Measurements from ENCODE around the gene C20orf141.
"Not testable (repeated sequence)": the region's sequence is repeated elsewhere in the genome, so short reads cannot be mapped to it uniquely, and the experiment has no call there.

C20orf141 gene

GRCh38 chr20:2814587-2815051 is at the start of gene C20orf141:
C20orf141 (plus strand) TSS chr20:2814987; CDS start chr20:2815185, 198 bp downstream.
- peak; percentile 65 for DNase-seq

- no peak for DNase-seq
Measured at GRCh38 chr20:2767768-2768631, 46.8 kb upstream of the C20orf141 start.

GRCh38 chr20:2768632-2769015 is 46.2 kb upstream of the C20orf141 start:
- DNase-seq: no peak

DNA sequence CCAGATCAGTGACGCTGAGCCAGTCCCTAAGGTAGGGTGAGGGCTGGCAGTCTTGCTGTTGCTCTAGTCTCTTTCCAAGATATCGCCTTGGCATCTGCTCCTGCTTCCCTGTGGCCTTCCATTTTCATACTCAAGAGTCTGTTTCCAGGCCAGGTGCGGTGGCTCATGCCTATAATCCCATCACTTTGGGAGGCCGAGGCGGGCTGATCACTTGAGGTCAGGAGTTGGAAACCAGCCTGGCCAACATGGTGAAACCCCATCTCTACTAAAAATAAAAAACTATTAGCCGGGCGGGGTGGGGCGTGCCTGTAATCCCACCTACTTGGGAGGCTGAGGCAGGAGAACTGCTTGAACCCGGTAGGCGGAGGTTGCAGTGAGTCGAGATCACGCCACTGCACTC is 44.7 kb upstream of the C20orf141 start:
- not testable (repeated sequence) for DNase-seq

GRCh38 chr20:2771631-2772080 is 43.1 kb upstream of the C20orf141 start:
- DNase-seq: no peak

DNA sequence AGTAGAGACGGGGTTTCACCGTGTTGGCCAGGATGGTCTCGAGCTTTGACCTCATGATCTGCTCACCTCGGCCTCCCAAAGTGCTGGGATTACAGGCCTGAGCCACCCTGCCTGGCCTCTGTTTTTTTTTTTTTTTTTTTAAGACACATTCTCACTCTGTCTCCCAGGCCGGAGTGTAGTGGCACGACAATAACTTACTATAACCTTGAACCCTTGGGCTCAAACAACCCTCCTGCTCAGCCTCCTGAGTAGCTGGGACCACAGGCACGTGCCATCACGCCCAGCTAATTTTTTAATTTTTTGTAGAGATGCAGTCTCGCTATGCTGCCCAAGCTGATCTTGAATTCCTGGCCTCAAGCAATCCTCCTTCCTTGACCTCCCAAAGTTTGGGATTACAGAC is 41.0 kb upstream of the C20orf141 start:
- DNase-seq: no peak

- no peak for DNase-seq
Measured at GRCh38 chr20:2775139-2775538, 39.6 kb upstream of the C20orf141 start.

GRCh38 chr20:2778602-2779321 is 36.0 kb upstream of the C20orf141 start:
- no peak for DNase-seq

- DNase-seq: no peak
Measured at GRCh38 chr20:2780948-2781347, 33.8 kb upstream of the C20orf141 start.

DNA sequence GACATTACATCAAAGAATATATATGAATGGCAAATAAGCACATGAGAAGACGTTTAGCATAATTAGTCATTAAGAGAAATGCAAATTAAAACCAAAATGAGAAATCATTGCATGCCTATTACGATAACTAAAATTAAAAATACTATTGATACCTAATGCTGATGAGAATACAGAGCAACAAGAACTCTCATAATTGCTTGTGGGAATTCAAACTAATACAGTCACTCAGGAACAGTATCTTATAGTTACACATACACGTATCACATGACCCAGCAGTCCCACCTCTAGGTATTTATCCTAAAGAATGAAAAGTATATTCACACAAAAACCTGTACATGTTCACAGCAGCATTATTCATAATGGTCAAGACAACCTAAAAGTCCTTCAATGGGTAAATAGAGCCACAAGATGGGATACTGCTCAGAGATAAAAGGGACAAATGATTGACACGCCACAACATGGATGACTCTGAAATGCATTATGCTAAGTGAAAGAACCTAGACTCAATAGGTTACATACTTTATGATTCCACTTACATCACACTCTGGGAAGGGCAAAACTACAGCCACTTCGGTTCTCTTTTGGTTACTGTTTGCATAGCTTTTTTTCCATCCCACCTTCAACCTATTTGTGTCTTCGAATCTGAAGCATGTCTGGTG is 30.8 kb upstream of the C20orf141 start:
- DNase-seq: no peak

DNA sequence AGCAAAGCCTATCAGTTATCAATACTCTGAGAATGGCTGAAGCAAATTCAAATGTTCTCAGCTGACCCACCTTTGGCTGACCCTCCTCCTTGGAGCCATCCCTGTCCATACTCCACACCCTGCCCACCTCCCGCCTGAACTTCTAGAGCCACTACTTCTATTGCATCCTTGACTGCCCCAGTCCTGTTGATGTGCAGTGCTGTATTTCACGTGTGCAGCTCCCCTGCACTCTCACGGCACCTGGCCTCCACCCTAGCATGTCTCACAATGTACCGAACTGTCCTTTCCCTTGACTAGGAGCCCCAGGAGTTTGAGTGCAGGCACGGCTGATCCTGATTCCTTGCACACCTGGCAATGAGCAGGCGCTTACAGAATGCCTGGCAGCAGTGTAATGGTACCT is 21.3 kb upstream of the C20orf141 start:
- DNase-seq: no peak

- DNase-seq: no peak
Measured at GRCh38 chr20:2794202-2794748, 20.5 kb upstream of the C20orf141 start.

DNA sequence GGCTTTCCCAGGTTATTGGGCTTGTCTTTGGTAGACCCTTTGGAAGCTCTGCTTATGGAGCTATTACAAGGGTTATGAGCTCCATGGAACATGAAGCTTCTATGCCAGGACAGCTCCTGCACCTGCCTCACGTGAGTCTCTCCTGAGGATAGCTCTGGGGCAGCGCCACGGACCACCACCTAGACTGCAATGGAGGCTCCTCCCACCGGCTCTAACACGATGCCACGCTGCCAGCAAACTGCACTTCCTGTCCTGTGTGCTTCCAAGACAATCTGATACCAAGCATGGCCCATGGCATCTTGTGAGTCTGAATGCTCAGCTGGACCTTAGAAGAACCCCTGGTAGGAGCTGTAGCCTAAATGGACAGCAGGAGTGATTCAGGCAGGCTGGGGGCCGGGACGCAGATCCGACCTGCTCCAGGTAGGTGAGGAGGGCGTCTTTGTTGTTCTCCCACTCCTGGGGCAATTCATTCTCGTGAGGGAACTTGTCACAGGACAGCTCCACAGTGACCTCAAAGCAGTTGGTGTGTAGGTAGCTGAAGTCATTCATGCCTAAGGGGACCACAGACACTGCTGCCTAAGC is 19.8 kb upstream of the C20orf141 start:
- DNase-seq: no peak

- peak; percentile 78 for DNase-seq
Measured at GRCh38 chr20:2795451-2795850, 19.3 kb upstream of the C20orf141 start.

DNA sequence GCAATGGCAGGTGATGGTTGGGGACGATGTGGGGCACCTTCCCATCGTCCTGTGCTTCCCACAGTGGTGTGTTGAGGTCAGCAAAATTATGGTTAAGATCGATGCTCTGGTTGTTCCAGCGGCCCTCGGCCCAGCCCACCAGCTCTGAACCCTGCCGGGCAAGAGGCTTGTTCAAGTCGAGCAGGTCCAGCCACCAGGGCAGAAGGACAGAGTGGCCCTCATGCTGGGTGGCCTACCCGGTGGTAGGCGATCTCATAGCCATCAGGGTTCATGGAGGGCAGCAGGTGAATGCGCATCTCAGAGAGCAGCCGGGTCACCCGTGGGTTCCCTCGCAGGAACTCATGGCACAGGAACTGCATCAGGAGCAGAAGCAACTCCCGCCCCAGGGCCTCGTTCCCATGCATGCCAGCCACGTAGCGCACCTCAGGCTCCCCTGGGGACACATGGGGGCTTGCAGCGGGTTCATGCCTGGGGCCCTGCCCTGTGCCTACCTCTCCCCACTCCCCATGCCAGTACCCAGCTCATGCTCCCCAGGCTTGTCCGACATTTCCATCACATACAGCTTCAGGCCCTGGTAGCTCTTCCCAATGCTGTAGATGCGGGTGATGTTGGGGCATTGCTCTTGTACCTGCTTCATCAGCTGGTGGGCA is 18.7 kb upstream of the C20orf141 start:
- no peak for DNase-seq

GRCh38 chr20:2797136-2797983 is 17.4 kb upstream of the C20orf141 start:
- DNase-seq: peak; percentile 15

GRCh38 chr20:2798095-2798805 is 16.5 kb upstream of the C20orf141 start:
- no peak for DNase-seq

DNA sequence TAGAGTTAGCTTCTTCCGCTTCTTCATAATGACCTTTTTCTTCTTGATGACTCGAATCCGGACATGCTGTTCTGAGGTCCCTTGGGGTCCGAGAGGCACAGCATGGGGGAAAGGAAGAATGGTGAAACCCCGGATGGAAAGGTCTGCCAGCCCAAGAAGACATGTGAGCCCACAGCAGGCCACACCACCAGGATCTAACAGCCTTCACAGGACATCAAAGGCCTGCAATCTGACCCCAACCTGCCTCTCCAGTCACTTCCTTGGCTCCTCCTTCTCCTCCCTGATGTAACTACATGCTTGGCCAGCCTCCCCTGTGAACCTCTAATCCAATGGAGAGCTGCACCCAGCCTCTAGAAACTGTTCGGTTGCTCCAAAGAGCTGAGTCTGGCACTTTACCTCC is 16.0 kb upstream of the C20orf141 start:
- peak; percentile 27 for DNase-seq

DNA sequence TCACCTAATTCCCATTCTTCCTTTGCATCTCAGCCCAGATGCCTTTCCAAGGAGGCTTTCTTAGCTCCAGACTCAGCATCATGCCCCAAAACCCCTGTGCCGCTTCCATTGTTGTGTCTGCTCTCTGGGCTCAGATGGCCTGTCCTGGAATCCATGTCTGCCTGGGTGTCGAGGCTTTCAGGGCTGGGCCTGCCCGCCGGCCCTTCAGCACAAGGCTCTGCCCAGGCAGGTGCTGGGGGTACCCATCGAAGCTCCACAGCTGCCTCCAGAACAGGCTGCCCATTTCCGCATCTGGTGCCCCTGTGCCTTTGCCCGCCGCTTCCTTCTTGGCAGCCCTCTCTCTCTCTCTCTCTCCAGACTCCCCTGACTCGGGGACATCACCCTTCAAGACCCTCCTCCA is 15.5 kb upstream of the C20orf141 start:
- DNase-seq: peak; percentile 8
